Measurements from ENCODE around the gene BBC3.

GRCh38 chr19:47221890-47222289 lies 9.1 kb downstream of the BBC3 start:
- TF ChIP-seq CTCF (IDR thresholded peaks at IDR 0.05) (no peak), POLR2A (IDR thresholded peaks at IDR 0.05) (no peak)
